ENCODE measurements around the gene TAMM41.
"Not testable (repeated sequence)": the region's sequence is repeated elsewhere in the genome, so short reads cannot be mapped to it uniquely, and the experiment has no call there.

Gene TAMM41

DNA sequence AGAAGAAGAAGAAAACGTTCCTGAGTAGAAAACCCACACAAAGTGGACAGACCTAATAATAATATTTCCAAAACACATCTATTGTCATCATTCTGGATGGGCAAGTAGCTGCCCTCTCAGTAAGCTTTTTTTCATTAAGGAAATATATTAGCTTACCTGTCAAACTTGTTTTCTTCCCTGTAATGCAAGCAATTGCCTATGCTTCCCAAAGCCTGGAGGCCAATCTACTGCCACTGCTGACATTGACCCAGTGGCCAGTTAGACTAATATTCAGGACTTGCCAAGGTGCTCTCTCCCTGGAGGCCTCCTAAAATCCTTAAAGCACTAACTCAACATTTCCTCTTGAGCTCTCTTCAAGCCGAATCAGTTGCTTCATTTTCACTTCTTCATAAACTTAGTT is 86.7 kb downstream of the TAMM41 start:
- DNase-seq = no peak

- DNase-seq = no peak
Measured at GRCh38 chr3:11757929-11758328, 88.8 kb downstream of the TAMM41 start.

- DNase-seq = no peak
Measured at GRCh38 chr3:11757441-11757875, 89.2 kb downstream of the TAMM41 start.

DNA sequence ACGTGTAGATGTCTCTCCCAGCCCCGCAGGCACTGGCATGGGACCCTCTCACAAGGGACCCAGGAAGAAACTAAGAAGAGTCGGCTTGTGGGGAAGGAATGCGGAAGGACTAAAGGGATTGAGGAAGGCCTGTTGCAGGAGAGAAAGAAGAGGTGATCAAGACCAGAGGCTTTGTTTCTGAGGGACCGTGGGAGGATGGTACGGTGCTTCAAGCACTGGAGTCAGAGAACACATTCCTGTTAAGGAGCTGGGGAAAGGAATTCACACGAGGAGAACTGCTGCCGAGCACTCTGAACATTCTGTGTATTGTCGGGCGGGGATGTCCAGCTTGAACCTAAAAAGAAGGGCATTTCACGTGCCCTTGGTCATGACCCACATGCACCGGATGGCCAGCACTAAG is 91.4 kb downstream of the TAMM41 start:
- no peak for DNase-seq

DNA sequence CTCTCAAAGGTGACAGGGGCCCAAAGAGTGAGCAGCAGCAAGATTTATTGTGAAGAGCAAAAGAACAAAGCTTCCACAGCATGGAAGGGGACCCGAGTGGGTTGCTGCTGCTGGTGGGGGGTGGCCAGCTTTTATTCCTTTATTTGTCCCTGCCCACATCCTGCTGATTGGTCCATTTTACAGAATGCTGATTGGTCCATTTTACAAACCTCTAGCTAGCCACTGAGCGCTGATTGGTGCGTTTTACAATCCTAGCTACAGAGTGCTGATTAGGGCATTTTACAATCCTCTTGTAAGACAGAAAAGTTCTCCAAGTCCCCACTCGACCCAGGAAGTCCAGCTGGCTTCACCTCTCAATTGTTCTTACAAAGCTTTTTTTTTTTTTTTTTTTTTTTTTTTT is 94.4 kb downstream of the TAMM41 start:
- not testable (repeated sequence) for DNase-seq

DNA sequence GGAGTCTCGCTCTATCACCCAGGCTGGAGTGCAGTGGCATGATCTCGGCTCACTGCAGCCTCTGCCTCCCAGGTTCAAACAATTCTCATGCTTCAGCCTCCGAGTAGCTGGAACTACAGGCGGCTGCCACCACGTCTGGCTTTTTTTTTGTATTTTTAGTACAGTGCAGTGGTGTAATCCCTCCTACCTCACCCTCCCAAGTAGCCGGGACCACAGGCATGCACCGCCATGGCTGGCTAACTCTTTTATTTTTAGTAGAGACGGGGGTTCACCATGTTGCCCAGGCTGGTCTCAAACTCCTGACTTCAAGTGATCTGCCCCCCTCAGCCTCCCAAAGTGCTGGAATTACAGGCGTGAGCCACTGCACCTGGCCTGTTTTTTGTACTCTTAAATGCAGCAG is 98.4 kb downstream of the TAMM41 start:
- DNase-seq = not testable (repeated sequence)
